Fibroblast of peridontal ligament (primary cell): ENCODE results near the gene ZNF471.

ENCODE experiments used
- DNase-seq: peaks from one replicate; pipeline ENCODE4 v3.0.0-alpha.2; 2010; ENCODE audit errors: extremely low read depth

The ZNF471 gene

GRCh38 chr19:56507446-56508289 is at the start of gene ZNF471:
ZNF471 (plus strand) TSS chr19:56507855; CDS start chr19:56511572, 3,717 bp downstream.
- peak; percentile 98 for DNase-seq

- no peak for DNase-seq
These were observed 33.3 kb upstream of the ZNF471 start for GRCh38 chr19:56474308-56474707.

GRCh38 chr19:56476093-56476492 is 31.6 kb upstream of the ZNF471 start:
- DNase-seq = no peak

GRCh38 chr19:56476651-56477428 is 30.8 kb upstream of the ZNF471 start, which contains the start of gene ZNF667:
ZNF667 (minus strand) TSS chr19:56477345; CDS start chr19:56462370, 14,975 bp downstream.
- peak; percentile 36 for DNase-seq

- DNase-seq = peak; percentile 89
These were observed 30.0 kb upstream of the ZNF471 start for GRCh38 chr19:56477429-56478338.

- no peak for DNase-seq
These were observed 16.3 kb upstream of the ZNF471 start for GRCh38 chr19:56491399-56491798.

GRCh38 chr19:56504581-56504980 is 3.1 kb upstream of the ZNF471 start:
- peak; percentile 22 for DNase-seq

GRCh38 chr19:56508290-56508778 is 679 bp downstream of the ZNF471 start:
- peak; percentile 2 for DNase-seq

GRCh38 chr19:56525214-56525860 is 17.7 kb downstream of the ZNF471 start:
- no peak for DNase-seq

- DNase-seq = no peak
These were observed 29.8 kb downstream of the ZNF471 start for GRCh38 chr19:56537442-56537841.

- DNase-seq = peak; percentile 81
These were observed 30.7 kb downstream of the ZNF471 start for GRCh38 chr19:56538254-56538760.

- no peak for DNase-seq
These were observed 31.2 kb downstream of the ZNF471 start, which contains the start of gene ZFP28 for GRCh38 chr19:56538761-56539263. ZFP28 (plus strand) TSS chr19:56538948; CDS start chr19:56539019, 71 bp downstream.

GRCh38 chr19:56543776-56544175 is 36.1 kb downstream of the ZNF471 start:
- no peak for DNase-seq

GRCh38 chr19:56547535-56547934 is 39.9 kb downstream of the ZNF471 start:
- DNase-seq = no peak

- no peak for DNase-seq
These were observed 46.7 kb downstream of the ZNF471 start for GRCh38 chr19:56554272-56554869.

- DNase-seq = no peak
These were observed 55.1 kb downstream of the ZNF471 start for GRCh38 chr19:56562766-56563165.

GRCh38 chr19:56566904-56567273 is 59.2 kb downstream of the ZNF471 start:
- DNase-seq = no peak

GRCh38 chr19:56567274-56568120 is 59.8 kb downstream of the ZNF471 start, which contains the start of gene ZNF470:
ZNF470 (plus strand) TSS chr19:56567468; CDS start chr19:56570312, 2,844 bp downstream.
- DNase-seq = peak; percentile 85

- no peak for DNase-seq
These were observed 64.9 kb downstream of the ZNF471 start for GRCh38 chr19:56572589-56572988.
